Hematopoietic multipotent progenitor cell treated with erythropoietin and hydrocortisone succinate and interleukin-3 and kit ligand, for 4 days (in vitro differentiated cells): Measurements from ENCODE around the gene ADD2.
"Not testable (repeated sequence)": the region's sequence is repeated elsewhere in the genome, so short reads cannot be mapped to it uniquely, and the experiment has no call there.

Experiments
- DNase-seq: peaks from one replicate; pipeline ENCODE4 v3.0.0-alpha.2; 2015

Gene ADD2

DNA sequence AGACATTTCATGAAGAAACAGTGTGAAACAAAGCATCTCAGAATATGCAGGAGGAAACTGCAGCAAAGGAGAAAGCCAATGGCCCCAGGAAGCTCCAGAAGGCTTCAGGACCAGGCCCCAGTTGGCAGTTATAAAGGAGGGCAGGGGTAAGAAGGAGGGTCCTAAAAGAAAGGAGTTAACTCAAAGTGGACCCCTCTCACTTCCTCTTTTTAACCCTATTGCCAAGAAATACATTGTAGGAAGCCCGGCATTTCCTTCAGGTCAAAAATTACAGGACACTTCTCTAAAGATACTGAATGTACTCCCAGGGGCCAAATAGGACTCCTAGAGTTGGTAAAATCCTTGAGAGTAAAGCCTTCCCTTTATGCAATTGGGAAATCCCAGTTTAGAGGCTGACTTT lies 137.2 kb downstream of the ADD2 start:
- DNase-seq = no peak

DNA sequence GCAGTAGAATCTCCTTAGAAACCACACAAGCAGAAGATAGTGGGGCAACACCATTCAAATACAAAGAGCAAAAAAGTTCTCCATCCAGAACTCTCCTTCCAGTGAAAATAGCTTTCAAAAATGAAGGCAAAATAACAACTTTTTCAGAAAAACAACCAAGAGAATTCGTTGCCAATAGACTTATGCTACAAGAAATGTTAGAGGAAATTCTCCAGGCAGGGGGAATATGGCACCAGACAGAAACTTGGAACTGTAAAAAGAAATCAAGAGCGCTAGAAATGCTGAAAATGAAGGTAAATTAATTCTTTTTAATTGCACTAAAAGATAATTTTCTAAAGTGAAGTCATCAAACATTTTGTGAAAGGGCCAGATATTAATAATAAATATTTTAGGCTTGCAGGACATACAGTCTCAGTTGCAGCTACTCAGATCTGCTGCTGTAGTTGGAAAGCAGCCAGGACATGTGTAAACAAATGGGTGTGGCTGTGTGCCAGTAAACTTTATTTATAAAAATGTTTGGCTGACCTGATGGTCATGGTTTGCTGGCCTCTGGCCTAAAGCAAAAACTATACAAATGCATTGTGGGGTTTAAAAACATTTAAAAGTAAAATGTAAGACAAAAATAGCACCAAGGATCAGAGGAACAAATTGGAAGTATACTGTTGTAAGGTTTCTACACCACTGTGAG lies 140.6 kb downstream of the ADD2 start:
- DNase-seq = peak; percentile 43

DNA sequence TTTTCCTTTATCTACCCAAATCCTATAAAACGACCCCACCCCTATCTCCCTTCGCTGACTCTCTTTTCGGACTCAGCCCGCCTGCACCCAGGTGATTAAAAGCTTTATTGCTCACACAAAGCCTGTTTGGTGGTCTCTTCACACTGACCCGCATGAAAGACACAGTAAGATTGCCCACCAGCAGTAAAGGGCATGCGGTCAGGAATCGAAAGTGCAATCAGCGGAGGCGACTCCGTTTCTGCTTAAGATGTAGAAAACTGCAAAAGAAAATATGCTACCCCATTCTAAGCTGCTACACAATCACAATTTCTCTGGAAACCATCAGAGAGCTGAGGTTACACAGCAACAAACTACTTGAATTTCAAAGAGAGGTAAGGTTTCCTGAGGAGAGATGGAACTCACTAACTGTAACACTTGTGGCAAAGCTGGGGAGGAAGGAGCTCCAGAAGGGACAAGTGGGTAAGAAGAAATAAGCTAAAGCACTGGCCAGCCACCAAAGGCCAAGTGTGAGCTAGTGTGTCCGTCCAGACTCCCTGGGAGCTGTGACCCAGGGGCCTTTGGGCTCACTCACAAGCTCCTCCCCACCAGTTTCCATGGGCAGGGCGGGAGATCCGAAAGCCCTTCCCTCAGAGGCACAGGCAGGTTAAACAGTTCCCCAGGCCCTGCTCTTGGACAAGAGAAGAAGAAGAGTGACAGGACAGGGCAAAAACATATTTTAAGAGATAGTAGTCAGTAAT lies 141.6 kb downstream of the ADD2 start:
- DNase-seq = no peak

DNA sequence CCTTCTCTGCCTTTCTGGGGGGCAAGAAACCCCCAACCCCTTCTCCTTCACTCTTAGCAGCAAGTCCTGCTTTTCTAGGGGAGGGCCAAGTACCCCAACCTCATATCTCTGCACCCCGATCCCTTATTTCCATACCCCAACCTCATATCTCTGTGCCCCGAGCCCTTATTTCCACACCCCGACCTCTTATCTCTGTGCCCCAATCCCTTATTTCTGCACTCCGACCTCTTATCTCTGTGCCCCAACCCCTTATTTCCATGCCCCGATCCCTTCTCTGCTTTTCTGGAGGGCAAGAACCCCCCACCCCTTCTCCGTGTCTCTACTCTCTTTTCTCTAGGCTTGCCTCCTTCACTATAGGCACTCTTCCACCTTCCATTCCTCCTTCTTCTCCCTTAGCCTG lies 146.5 kb downstream of the ADD2 start:
- not testable (repeated sequence) for DNase-seq

DNA sequence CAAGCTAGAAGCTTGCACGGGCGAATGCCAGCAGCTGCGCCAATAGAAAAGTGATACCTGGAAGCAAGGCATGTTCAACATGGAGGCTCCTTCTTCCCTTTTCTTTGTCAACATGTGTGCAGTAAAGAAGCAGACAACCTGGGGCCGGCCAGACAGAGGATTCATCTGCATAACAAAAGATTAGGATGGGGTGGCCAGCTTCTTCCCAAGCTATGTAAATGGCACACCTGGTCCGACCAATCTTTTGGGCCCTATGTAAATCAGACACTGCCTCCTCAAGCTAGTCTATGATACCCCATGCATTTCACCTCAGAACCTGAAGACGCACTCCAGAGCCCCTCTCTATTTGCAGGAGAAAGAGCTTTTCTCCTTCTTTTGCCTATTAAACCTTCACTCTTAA lies 148.0 kb downstream of the ADD2 start:
- no peak for DNase-seq

DNA sequence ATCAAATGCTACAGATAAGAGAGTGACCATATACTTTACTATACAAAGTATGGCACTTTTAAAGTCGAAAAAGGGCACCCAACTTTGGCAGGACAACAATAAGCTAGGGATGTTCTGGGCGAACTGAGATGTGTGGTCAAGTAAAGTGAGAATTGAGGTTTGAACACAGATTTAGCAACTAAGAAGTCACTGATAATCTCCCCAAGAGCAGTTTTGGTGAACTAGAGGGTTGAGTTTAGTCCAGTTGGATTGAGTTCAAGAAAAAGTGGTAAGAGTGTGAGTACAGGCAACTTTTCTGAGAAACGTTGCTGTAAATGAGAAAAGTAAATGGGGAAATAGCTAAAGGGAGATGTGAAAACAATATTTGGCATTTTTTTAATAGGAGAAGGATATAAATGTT lies 148.8 kb downstream of the ADD2 start:
- no peak for DNase-seq

DNA sequence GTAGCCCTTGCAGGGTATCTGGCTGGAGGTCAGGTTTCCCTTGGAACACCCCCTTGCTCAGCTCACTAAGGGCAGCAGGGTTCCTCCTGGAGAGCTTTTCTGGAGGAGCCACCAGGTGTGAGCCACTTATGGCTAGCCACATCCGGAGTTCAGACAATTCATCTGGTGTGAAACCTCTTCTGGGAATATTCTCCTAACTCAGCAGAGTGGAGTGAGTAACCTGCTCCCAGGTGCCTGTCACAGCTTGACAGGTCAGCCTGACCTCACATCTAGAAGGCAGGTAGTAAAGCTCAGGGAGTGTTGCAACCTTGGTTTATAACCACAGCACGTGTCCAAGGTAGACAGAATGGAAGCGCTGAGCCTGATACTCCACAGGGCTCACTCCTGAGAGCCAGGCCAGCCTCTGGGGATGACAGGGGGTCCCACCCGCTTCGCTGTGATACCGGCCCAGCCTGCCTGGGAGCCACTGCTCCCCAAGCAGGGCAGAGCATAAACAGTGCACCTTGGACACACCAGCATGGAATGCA lies 151.8 kb downstream of the ADD2 start:
- DNase-seq = no peak

DNA sequence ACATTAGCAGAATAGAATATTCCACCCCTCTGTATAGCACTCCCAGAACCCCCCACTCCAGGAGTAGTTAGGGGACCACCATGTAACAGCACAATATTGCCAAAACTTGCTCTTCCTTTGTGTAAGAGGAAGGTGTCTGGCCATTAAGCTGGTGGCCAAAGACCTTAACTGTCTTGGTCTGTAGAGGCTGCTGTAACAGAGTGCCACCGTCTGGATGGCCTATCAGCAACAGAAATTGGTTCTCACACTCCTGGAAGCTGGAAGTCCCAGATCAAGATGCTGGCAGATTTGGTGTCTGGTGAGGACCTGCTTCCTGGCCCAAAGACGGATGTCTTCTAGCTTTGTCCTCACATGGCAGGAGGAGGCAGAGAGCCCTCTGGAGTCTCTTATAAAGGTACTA lies 152.8 kb downstream of the ADD2 start:
- DNase-seq = no peak

DNA sequence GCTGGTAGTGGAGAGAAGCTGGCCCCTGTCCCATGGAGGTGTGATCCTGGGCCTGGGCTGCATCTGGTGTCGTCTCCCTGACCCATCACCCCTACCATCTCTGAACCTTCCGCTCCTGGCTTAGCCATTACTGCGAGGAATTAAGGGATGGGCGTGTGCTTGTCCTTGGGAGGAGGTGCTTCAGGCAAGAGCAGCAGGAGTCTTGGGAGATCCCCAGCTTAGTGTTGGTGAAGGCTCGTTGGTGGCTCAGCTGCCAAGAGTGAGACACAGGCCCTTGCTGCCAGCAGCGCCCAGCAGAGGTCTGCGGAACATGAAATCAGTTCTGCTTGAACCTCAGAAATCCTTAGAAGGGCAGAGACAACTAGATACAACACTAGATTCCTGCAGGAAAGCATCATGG lies 154.5 kb downstream of the ADD2 start:
- no peak for DNase-seq

DNA sequence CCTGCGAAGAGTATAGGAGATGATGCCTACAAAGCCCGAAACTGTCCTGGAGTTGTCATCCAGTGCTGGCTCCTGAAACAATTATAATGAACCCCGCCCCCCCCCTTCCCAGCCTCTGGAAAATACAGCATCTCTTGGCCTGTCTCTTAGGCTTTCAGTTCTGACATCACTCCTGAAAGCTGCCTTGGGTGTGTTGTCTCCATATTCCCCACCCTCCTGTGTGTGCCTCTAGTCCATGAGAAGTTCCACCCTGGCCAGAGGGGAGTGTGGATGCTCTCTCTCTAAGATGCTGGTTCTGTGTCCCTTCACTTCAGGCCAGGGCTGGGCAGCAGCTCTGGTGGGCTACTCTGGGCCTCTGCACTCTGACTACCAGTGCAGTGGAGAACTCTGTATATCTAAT lies 155.4 kb downstream of the ADD2 start:
- no peak for DNase-seq

DNA sequence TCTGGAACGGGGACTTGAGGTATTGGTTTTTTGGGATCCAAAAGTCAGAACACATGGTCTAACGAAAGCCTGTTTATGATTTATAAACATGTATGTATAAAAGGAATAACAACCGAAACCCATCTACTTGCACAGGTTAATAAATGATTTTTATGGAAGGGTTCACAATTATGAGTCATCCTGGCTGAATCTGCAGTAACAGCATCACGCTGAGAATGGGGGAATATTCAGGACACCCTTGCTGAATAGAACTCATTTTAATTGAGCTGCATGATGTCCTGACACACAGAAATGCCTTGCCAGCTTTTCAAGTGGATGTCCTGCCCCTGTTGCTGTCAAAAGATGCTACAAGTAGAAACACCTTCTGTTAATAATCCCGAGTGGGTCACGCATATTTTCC lies 159.6 kb downstream of the ADD2 start:
- DNase-seq = no peak

DNA sequence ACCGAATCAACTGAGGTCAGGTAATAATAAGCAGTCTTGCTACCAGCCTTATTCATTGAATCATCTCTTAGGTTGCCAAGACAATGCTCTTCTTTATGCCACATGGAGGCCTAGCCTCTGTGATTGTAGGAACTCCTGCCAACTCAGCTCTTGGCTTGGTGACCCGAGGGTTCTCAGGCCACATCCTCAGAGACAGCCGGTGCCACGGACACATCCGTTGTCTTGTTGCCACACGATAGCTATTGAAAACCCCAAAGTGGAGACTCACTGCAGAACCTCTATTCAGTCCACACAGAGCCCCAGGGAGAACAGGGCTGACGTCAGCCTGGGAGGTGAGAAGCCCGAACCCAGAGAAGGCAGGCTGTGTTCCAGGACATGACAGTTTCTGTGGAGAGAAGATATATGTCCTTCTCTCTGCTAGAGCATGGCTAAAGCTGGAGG lies 160.9 kb downstream of the ADD2 start:
- no peak for DNase-seq
